Endothelial cell of hepatic sinusoid (primary cell): ENCODE results near the gene KLF7.

Experiments used
- in situ Hi-C: cut with HindIII; loops from 2 replicates; pipeline ENCODE4 v1.10.0; 2017; ENCODE audit warnings: low sequenced_read_pairs

The KLF7 gene

GRCh38 chr2:207150284-207150683 lies 15.5 kb downstream of the KLF7 start:
- in situ Hi-C loops, result no loop called here

GRCh38 chr2:207149249-207150213 lies 16.2 kb downstream of the KLF7 start:
- in situ Hi-C loops, result no loop called here

- in situ Hi-C loops, result no loop called here
These were observed 17.7 kb downstream of the KLF7 start for GRCh38 chr2:207148020-207148419.

DNA sequence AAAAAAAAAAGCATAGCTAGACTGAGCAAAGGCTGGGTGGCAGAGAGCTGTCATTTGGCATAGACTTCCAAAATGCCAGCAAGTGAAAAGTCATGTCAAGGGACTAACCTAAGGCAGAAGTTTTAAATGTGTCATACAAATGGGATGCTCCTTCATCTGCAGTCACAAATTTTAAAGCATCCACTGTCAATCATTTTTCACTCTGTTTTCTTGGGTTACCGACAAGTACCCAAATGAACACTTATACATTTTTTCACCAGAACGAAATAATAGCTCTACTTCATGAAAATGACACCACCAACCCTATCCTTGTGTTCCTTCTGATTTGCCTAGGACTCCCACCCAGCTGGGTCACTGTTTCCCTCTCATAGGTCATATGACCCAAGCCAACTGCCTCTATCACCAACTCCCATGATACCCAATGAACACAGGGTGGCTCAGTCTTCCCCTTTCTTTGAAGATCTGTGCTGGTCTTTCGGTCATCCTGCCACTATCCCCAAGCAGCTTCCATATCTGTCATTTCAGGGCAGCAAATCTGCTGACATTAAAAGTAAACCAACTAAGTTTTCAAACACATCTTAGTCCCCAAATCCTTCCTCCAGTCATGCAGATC lies 21.5 kb downstream of the KLF7 start:
- in situ Hi-C loops, result loop anchor here (5.0 kb wide), 1 partner anchor 37 kb away; no protein-coding TSS in a partner anchor

DNA sequence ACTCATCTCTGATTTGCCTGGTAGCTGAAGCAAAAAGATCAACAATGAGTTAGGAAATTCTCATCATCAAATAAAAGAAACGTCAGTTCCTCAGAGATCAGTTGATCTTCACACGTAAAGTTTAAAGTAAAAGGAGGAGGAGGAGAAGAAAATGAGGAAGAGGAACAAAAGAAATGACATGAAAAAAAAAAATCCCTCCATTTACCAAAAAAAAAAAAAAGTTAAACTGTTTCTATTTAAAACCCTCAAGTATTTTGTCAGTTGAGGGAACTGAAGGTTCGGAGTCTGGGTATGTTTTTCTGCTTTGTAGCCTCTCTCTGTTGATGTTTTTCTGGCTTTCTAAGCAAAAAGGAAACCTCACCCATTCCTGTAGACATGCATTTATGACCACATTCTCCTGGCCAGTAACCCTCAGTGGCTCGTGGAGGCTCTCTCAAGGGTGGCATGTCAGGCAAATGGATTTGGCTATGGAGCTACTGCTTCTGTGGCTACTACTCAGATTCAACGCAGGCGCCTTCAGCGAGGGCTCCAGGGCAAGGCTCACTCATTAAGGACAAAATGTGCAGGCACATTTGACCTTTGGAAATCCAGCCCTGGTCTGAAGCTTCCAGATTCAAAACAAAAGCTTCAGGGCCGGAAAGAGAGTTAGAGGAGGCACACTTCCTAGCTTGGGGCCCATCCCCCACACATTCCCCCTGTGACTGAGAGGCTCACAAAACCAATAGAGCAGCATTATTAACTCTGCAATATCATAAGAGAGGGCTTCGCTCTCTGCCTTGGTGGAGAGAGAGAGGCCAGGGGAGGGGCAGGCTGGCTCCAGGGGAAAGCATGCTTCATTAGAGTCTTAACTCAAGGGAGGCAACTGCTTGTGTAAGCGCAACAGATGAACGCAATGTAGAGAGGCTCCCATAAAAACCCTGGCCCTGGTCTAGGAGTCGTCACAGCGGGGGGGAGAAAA lies 22.3 kb downstream of the KLF7 start:
- in situ Hi-C loops, result loop anchor here (5.0 kb wide), 1 partner anchor 36 kb away; no protein-coding TSS in a partner anchor

DNA sequence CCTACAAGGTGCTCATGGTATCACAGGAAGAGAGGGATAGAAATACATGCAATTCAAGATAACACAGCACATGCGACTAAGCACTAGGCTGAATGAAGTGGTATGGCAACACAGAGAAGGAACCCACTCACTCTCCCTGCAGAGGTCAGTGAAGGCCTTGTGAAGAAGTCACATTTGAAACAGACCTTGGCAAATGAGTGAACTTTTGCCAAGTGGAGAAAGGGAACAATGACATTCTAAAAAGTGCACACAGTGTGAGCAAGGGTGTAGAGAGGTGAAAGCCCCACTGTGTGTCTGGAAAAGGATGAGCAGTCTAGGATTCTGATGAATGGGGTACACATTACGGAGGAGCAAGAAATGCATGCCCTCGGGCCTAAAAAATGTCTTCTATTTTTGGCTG lies 23.3 kb downstream of the KLF7 start:
- in situ Hi-C loops, result loop anchor here (5.0 kb wide), 1 partner anchor 35 kb away; no protein-coding TSS in a partner anchor

DNA sequence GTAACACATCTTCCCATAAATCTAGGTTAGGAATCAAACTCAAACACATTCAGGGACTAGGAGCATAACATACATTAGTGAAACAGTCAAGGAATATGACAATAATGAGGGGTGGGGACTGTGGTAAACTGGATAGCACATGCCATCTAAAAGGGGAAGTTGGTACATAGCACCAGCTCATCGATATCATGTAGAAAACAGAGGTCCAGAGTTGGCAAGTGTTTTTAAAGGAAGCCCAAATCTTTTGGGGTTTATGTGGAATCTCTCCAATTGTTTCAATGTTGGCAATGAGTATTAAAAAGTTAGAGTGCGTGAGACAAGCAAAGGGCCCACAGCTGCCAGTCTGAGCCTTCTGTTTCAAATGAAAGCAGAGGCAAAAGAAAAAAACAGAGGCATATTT lies 24.4 kb downstream of the KLF7 start:
- in situ Hi-C loops, result loop anchor here (5.0 kb wide), 1 partner anchor 34 kb away; no protein-coding TSS in a partner anchor

GRCh38 chr2:207140265-207140664 lies 25.5 kb downstream of the KLF7 start:
- in situ Hi-C loops, result loop anchor here (5.0 kb wide), 1 partner anchor 33 kb away; no protein-coding TSS in a partner anchor

GRCh38 chr2:207139552-207139951 lies 26.2 kb downstream of the KLF7 start:
- in situ Hi-C loops, result no loop called here

DNA sequence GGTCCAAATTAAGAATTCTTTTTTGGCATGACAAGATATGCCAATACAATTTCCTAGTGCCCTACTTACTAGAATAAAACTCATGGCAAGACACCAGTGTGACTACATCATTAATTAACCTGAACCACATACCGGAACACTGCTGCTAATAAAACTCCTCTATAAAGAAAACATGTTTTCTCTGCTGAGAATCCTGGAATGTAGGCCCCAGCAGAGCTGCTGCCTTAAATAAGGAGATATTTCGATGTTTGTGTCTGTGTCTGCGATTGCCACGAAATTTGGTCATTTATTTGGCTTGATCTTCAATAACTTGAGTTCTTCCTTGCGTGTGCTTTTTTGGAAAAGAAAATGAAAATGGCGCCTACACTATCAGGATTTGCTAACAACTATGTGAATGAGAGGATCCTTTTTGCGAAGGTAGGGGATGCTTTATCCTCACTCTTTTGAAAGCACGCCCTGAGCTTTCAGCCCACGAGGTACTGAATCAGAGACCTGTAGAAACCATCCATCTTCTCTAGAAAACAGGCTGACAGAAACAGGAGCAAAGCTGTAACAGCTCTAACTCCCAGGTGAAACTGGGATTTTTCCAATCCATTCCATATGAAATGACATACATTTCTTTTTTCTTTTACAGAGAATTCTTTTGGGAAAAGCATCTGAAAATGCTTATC lies 27.0 kb downstream of the KLF7 start:
- in situ Hi-C loops, result no loop called here

GRCh38 chr2:207137596-207138337 lies 28.0 kb downstream of the KLF7 start:
- in situ Hi-C loops, result no loop called here

- in situ Hi-C loops, result no loop called here
These were observed 28.9 kb downstream of the KLF7 start for GRCh38 chr2:207136874-207137273.

DNA sequence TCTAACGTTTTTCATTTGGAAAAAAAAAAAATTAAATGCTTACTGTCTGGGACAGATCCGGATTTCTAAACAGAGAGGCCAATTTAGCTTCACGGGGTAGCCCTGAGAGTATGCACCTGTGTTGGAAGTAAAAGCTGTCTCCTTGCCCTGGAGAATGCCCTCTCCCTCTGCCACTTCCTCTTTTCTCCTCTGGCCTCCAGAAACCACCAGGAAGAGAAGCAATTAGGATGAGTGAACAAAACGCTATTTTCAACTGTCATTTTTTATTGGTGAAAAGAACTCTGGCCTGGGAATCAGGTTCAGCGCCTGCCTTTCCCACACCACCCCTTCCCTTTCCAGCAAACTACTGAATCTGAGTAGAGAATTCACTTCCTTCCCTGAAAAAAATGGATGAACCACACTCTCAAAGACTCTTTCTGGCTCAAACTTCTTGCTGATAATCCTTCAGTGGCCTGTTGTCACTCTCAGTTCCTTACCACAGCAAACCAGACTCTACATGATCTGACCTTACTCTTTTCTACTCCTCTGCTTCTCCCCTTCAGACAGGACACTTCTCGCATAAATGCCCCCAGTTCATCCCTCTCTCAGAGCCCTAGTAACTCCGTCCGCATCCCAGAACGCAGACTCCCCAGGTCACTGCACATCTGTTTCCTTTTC lies 29.8 kb downstream of the KLF7 start:
- in situ Hi-C loops, result no loop called here

DNA sequence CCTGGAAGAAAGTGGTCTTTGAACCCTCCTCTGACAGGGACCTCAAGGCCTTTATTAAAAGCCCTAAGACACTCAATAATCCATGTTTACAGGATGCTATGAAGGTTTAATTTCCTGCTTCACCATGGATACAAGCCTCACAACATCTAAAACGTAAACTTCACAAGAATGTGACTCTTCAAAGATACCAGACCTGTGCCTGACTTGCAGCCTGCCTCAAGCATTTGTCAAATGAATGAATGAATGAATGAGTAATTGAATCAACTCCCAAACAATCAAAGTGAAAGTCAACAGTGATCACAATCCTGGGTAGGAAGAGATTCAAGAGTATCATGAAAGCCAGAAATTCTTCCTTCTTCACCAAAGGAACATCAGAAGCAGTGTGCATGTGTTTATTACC lies 30.4 kb downstream of the KLF7 start:
- in situ Hi-C loops, result no loop called here

DNA sequence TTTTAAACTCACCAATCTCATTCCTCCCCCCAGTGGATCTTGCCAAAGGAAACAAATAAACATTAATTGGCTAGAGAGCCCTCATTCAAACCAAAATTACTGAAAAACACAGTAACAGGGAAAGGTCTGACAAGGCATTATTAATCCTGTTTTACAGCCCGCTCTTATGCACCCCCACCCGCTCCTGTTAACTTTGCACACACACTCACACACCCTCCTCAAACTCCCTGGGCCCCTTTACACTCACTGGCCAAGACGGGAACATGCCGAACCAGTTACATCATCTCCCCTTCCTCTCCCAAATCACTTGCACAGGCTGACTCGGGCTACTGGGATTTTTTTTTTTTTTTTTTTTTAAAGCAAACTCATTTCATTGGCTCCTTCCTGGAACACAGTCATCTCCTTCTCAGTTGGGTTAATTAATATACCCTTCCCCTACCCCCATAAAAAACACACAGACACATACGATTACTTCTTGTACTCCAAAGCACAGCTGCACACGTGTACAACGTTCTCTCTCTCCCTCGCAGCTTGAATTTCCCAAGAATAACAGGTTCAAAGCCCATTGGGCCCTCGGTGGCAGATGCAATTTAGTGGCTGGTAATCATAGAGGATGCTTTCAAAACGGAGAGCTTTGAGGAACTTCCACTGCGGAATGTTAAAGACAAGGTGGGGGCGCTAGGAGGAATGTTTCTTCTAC lies 31.8 kb downstream of the KLF7 start:
- in situ Hi-C loops, result no loop called here

DNA sequence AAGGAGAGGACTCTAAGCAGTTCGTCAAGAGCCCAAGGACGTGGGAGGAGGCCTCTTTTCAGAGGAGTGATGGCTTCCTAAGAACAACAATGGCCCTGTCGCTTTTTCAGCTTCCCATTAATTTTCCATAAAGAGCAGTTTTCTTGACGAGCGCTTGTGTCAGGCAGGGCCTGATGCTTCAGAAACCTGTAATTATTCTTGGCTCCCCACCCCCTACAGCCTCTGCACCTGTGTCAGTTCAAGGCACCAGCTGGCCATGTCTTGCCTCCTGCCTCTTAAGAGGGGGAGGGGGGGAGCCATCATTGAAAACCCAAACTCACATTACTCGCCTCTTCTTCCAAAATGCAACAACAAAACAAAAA lies 32.3 kb downstream of the KLF7 start:
- in situ Hi-C loops, result no loop called here

- in situ Hi-C loops, result no loop called here
These were observed 33.7 kb downstream of the KLF7 start for GRCh38 chr2:207132019-207132418.

DNA sequence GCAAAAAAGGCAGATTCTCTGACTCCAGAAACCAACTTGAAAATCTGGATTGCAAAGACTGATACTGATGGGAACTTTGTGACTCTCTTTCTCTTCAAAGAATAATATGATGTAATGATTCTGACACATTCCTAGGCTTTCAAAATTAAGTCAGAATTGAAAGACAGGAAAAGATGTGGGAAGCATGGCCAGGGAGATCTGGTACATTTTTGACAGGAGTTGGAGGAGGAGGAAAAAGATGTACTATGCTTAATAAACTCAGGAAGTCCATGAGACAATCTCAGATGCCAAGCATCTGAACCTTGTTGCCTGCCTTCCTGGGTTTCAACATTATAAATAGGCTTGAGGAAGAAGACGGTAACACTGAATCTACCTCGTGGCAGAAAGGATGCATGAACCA lies 34.2 kb downstream of the KLF7 start:
- in situ Hi-C loops, result no loop called here
